Kasumi-1 (cell line): ENCODE data around the gene ADCY6.
"Not testable (repeated sequence)": the region's sequence is repeated elsewhere in the genome, so short reads cannot be mapped to it uniquely, and the experiment has no call there.

Experiments used
- DNase-seq, 2 experiments: peaks; one replicate each; lab custom pipeline; 2025; lab: John Stamatoyannopoulos, UW

ADCY6 gene

DNA sequence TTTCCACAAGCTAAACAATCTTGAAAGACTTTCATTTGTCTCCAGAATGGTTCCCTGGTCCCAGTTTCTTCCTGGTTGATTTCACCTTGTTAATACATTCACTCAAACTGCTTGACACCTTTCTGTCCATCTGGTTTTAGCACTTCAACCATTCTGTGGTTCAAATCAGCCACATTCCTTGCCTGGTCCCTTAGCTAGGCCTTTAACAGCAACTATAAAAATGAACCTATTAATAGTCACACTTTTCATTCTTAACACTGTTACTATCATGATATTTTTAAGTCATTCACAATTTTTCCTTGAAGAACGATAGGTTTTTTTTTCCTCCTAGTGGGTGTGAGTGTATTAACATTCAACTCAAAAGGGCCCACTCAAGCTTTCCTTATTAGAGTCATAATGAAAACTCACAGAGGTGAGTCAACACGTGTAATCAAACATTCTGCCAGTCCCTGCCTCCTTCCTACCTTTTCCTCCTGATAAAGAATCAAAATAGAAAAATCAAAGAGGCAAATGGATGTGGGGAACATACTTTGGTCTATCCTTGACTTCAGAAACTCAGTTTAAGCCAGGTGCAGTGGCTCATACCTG lies 38.0 kb downstream of the ADCY6 start:
- DNase-seq, result no peak

DNA sequence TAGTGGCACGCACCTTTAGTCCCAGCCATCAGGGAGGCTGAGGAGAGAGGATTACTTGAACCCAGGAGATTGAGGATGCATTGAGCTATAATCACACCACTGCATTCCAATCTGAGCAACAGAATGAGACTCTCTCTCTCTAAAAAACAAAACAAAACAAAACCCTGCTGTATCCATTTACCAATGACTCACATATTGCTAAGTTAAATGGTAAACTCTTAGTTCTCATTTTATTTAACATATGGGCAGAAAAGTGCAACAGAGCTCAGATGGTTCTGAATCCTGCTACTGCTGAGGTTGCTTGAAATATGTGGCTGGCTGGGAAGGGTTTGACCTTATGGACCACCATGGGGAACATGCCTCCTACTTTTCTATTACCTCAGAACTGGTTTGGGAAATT lies 38.7 kb downstream of the ADCY6 start:
- DNase-seq, result no peak

- DNase-seq, result no peak
These were observed 44.5 kb downstream of the ADCY6 start for GRCh38 chr12:48744251-48745008.

GRCh38 chr12:48739618-48740269 lies 49.1 kb downstream of the ADCY6 start:
- no peak for DNase-seq

GRCh38 chr12:48736456-48736855 lies 52.4 kb downstream of the ADCY6 start:
- no peak for DNase-seq

- DNase-seq, result no peak
These were observed 60.1 kb downstream of the ADCY6 start for GRCh38 chr12:48728807-48729206.

DNA sequence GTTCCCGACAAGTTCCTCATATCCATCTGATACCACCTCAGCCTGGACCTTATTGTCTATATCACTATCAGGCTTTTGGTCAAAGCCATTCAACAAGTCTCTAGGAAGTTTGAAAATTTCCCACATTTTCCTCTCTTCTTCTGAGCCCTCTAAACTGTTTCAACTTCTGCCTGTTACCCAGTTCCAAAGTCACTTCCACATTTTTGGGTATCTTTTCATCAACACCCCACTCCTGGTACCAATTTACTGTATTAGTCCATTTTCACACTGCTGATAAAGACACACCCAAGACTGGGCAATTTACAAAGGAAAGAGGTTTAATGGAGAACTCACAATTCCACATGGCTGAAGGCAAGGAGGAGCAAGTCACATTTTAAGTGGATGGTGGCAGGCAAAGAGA lies 68.2 kb downstream of the ADCY6 start:
- not testable (repeated sequence) for DNase-seq

GRCh38 chr12:48720171-48720570 lies 68.7 kb downstream of the ADCY6 start:
- not testable (repeated sequence) for DNase-seq

GRCh38 chr12:48719002-48719401 lies 69.9 kb downstream of the ADCY6 start:
- DNase-seq, result not testable (repeated sequence)

DNA sequence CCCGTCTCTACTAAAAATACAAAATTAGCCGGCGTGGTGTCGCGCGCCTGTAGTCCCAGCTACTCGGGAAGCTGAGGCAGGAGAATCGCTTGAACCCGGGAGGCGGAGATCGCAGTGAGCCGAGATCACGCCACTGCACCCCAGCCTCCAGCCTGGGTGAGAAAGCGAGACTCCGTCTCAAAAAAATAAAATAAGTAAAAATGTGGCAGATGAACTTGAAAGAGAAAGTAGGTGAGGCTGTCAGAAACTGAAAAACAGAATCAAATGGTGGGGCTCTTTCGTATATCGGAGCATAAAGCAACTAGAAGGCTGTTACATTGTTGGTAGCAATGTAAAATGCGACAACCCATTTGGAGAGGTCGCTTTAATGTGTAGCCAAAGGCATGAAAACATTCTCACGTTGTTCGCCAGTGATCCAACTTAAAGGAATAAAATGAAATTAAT lies 71.6 kb downstream of the ADCY6 start:
- DNase-seq, result no peak

- peak; percentile 99 for DNase-seq
These were observed 72.2 kb downstream of the ADCY6 start, which contains the start of gene CCNT1 for GRCh38 chr12:48716493-48717251. Gene CCNT1 (minus strand): TSS chr12:48716707. CDS start chr12:48716675, 32 bp downstream.
